Lung microvascular endothelial cell (primary cell): ENCODE measurements around the gene LENG8. TPM values are rescaled to one million over a fixed set of nuclear protein-coding genes. Genes with fewer than 3 reads are reported as not detected.
A peak's percentile ranks its signal among the peaks of the same experiment; 100 is the strongest.
"Not testable (repeated sequence)": the region's sequence is repeated elsewhere in the genome, so short reads cannot be mapped to it uniquely, and the experiment has no call there.

ENCODE experiments used
- DNase-seq, 2 donors: peaks; one replicate each; pipeline versions ENCODE4 v3.0.0 to v3.0.0-alpha.2; 2010; ENCODE audit warnings: low read depth in 2 of 2
- total RNA-seq: library from RNA; depleted of rRNA; stranded (reverse); fragments of >200 nt; gene quantifications from 2 replicates; pipeline ENCODE4 v1.2.1, GENCODE V29; 2014

The LENG8 gene
- total RNA-seq, 1 donor from 2014 or later, result 21.8 TPM

DNA sequence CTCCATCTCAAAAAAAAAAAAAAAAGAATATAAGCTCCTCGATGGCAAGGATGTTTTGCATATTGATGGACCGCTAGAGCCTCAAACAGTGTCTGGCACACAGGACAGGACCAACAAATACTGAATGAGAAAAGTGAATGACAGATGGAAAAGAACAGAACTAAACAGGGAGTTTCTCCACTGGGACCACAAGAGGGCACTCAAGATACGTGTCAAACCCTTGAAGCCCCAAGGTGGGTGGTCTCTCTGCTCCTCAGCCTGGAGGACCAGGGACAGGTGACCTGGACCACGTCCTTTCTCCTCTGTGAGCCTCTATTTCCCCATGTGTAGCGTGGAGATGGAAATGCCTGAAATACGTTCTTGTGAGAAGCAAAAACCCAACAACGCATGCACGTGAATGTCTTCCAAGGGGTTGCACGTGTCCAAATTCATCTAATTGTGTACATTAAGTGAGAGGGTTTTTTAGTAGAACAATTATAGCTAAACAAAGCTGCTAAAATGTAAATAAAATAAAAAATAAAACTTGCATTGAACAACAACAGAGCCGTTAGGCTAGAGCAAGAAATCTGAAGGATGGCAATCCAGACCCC lies 29.8 kb downstream of the LENG8 start:
- DNase-seq, result peak; percentile 66 to 73

DNA sequence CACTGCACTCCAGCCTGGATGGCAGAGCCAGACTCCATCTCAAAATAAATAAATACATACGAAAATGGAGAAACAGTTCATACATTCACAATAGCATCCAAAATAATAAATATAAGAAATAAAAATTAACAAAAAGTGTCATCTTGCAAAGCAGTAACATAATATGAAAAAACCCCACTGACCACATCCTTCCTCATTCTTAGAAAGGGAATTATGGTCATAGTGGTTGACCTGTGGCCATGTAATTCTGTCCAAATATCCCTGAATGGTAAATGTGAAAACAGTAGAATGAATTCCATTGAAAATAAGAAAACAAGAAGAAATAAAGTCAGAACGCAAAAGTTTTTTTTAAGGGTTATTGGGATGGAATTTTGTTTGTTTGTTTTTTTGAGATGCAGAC lies 31.1 kb downstream of the LENG8 start:
- DNase-seq, result no peak

DNA sequence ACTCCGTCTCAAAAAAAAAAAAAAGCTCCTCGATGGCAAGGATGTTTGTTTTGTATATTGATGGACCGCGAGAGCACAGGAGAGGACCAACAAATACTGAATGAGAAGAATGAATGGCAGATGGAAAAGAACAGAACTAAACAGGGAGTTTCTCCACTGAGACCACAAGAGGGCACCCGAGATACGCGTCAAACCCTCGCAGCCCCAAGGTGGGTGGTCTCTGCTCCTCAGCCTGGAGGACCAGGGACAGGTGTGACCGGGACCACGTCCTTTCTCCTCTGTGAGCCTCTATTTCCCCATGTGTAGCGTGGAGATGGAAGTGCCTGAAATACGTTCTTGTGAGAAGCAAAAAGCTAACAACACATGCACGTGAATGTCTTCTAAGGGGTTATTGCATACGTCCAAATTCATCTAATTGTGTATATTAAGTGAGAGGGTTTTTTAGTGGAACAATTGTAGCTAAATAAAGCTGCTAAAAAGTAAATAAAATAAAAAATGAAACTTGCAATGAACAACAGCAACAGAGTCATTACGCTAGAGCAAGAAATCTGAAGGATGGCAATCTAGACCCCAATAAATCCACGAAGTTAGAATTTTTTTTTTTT lies 32.4 kb downstream of the LENG8 start:
- peak; percentile 56 to 71 for DNase-seq

DNA sequence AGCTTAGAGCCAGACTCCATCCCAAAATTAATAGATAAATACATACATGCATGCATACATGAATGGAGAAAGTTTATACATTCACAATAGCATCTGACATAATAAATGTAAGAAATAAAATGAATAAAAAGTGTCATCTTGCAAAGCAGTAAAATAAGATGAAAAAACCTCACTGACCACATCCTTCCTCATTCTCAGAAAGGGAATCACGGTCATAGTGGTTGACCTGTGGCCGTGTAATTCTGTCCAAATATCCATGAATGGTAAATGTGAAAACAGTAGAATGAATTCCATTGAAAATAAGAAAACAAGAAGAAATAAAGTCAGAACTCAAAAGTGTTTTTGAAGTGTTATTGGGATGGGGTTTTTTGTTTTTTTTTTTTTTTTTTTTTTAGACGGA lies 33.9 kb downstream of the LENG8 start:
- DNase-seq, result no peak

DNA sequence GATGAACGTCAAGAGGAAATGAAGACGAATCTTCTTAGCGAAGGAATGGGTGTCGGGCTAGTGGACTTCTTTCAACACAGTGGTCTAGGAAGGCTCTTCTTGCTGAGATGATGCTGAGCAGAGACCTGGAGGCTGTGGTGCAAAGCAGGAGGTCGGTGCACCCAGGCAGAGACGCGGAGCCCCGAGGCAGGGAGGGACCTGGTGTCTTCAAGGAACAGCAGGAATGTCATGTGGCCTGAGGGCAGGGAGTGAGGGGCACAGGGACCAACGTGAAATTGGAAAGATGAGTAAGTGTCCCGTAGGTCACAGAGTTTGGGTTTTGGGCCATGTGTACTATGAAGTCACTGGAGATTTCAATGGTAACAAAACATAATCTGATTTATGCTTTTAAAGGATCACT lies 35.5 kb downstream of the LENG8 start:
- DNase-seq, result no peak

DNA sequence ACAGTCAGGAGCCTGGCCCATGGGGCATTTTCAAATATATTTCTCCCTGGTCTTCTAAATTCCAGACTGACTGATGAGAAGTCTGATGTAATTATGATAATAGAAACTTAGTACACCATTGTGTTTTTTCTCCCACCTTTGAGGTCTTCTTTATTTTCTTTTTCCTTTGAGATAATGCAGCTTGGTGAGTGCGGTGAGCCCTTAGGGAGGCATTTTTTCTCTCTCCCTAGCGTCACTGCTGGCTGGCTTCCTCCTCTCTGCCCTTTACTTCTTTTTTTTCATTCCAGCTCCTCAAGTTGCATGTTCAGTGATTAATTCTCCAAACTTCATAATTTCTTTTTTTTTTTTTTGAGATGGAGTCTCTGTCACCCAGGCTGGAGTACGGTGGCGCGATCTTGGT lies 36.9 kb downstream of the LENG8 start:
- DNase-seq, result no peak

DNA sequence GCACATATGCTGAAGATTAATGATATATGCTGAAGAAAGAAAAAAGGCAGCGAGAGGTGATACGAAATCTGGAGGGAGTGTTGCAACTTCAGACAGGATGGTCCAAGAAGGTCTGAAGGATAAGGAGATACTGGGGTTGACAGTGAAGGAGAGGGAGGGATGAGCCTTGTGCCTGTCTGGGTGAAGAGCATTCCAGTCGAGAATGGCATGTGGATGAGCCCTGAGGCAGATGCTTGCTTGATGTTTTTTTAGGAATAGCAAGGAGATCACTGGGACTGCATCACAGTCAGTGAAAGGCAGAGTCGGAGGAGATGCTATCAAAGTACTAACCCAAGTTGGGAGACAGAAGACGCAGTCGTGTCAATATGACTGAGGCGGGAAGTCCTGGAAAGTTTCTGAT lies 40.3 kb downstream of the LENG8 start:
- DNase-seq, result no peak

DNA sequence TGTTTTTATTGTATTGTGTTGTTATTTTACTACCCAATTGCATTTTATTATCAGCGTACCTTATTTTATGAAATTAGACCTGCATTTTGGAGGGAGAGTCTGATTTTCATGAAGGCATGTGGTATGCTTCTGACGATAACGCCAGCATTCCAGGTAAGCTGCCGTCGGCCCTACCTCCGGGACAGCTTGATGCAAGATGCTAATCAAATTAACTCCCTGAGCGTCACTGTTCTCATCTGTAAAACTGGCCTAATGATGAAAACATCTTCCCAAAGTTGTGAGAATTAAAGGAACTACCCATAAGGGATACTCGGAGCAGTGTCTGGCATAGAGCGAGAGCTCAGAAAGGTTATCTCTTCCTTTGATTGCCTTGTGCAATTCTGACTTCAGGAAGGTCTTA lies 40.8 kb downstream of the LENG8 start:
- no peak for DNase-seq

DNA sequence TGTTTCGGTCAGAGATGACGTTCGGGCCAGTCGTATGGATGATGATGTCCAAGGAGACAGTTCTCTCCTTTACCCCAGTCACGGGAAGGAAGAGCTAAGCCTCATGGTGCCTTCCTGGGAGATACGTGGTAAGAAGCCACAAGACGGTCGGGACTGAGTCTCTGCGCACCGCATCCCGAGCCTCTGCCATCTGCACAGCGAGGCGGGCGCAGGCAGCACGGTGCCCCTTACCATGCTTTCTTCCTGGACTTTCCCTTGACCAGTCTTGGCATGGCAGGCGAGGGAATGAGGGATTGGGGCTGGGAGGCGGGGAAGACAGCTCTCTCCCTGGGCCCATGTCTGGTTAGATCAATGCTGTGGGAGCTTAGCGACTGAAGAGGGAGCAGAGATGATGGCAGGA lies 43.6 kb downstream of the LENG8 start:
- DNase-seq, result no peak

DNA sequence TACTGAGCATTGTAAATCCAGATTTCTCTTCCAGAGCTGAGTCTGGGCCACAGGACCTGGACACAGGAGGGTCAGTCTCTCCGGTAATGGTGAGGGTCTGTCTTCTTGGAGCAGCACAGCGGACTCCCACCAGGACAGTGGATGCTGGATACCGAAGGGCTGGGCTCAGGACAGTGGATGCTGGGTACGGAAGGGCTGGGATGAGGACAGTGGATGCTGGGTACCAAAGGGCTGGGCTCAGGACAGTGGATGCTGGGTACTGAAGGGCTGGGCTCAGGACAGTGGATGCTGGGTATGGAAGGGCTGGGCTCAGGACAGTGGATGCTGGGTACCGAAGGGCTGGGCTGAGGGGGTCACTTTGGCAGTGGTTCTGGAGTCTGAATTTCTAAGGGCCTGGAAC lies 44.1 kb downstream of the LENG8 start:
- not testable (repeated sequence) for DNase-seq

DNA sequence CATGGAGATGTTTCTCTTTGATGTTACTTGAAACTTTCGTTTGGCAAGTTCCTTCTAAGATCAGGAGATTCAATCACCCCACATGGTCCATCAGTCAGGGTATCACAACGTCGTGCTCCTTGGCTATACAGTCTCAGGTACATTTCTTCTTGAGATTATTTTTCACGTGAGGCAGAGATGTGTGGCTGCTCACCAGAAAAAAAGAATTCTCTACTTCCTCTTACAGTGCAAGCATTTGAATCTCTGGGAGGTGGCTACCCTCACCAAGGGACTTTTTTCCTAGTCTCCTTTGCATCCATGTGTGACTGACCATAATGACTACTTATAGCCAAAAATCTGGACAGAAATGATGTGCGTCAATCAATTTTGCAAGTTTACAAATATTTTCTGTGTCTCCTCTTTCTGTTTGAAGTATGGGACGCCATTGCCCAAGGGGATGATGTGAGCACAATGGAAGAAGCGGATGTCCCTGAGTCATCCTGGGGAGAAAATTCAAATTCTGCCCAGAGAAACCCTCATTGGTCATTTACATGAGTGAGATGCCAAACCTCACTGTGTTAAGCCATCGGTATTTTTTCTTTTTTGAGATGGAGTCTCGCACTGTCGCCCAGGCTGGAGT lies 45.1 kb downstream of the LENG8 start:
- no peak for DNase-seq

DNA sequence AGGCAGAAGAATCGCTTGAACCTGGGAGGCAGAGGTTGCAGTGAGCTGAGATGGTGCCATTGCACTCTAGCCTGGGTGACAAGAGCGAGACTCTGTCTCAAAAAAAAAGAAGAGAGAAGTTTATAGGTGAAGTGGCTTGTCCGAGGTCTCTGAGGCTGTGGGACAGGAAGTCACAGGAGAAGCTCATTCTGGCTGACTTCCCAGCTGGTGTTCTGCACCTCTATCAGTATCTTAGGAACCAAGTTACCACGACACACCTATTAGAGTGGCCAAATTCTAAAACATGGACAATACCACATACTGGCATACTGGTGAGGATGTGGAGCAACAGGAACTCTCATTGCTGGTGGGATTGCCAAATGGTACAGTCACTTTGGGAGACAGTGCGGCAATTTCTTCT lies 46.3 kb downstream of the LENG8 start:
- DNase-seq, result not testable (repeated sequence)

DNA sequence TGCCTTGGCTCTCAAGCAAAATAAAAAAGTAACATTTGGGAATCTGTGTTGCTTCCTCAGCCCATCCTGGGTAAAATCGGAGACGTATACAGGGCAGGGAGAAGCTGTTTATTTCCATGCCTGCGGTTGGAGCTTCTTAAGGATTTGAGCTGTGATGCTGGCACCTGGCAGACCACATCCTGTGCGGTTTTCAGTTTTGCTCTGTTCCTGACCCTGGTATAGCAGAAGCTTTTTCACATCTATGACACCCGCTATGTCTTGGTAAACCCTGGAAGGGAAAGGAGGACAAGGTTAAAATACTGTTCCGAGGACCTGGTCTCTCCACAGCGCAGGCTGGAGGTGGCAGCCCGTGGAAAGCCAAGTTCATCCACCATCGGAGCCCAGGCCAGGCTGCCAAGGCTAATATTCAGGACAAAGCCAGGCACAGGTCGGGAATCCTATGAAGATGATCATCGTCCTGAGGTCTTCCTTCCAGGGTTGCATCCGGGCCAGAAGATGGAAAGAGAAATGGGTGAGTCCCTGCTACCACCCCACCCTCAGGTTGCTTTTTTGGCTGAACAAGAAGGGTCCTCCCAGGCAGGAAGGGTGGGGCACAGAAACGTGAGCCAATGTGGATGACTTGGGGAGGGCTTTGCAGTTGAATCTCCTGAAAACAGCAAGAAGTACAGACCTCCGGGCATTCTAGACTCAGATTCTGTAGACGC lies 48.9 kb downstream of the LENG8 start:
- not testable (repeated sequence) for DNase-seq

DNA sequence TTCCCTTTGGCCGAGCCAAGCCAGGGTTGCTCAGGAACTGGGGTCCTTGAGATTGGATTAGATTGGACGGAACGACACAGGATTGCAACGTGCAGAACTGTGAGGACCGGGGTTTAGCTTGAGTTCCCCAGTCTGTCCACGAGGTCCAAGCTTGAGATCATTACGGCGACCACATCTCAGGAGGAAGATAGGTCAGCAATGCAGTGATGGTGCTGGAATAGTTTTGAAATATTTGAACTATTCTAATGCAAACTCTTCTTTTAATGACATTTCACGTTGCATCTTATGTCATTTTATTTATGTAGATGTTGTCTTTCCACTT lies 49.4 kb downstream of the LENG8 start:
- not testable (repeated sequence) for DNase-seq

DNA sequence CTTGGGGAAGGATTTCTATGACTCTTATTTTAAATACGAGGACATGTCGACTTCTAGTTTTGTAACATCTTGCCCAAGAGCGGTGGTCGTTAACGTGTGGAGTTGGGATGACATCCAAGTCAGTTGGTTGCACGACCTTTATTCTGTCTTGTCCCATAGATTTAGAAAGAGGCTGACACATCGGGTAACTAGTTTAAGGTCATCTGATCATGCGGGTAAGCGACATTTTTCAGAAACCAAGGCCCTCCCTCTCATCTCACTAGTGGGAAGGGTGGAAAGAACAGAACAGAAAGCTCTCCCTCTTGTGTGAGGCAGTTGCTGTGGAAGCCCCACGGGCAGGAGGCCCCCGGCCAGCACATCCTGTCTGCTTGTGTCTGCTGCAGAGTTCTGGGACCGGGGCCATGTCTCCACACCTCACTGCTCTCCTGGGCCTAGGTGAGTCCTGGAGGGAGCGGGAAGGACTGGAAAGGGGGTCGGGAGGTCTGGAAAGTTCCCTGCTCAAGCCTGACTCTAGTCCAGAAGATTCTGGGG lies 53.6 kb downstream of the LENG8 start, which contains the start of gene LAIR2:
Gene LAIR2 (plus strand): TSS at position 314 of the 531 bp plus-strand sequence. CDS start 88 bp downstream, at position 402.
- DNase-seq, result peak in 1 of 2 donors; percentile 10

DNA sequence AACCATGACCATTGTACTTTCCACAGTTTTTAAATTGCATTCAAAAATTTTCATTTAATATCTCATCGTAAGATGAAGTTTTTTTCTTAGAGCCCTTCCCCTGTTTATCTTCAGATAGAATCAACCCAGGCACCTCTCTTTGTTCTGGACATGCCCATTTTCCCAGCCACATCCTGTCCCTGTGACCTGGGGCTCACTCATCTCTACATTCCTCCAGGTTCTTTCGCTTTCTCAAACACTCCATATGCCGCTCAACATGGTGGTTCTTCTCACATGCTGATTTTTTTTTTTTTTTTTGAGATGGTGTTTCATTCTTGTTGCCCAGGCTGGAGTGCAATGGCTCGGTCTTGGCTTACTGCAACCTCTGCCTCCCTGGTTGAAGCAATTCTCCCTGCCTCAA lies 56.5 kb downstream of the LENG8 start:
- DNase-seq, result not testable (repeated sequence)

DNA sequence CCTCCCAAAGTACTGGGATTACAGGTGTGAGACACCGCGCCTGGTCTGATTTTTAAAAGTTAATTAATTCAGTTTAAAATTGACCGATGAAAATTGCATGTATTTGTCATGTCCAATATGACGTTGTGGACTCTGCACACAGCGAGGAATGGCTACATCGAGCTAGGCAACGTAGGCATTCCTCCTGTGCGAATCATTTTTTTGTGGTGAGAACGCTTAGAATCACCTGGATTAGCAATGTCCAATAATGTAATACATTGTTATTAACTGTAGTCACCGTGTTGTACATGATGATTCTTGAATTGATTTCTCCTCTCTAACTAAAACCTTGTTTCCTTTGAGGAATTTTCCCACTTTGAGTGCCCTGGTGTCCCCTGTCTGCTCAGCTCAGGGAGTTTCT lies 57.1 kb downstream of the LENG8 start:
- DNase-seq, result no peak

DNA sequence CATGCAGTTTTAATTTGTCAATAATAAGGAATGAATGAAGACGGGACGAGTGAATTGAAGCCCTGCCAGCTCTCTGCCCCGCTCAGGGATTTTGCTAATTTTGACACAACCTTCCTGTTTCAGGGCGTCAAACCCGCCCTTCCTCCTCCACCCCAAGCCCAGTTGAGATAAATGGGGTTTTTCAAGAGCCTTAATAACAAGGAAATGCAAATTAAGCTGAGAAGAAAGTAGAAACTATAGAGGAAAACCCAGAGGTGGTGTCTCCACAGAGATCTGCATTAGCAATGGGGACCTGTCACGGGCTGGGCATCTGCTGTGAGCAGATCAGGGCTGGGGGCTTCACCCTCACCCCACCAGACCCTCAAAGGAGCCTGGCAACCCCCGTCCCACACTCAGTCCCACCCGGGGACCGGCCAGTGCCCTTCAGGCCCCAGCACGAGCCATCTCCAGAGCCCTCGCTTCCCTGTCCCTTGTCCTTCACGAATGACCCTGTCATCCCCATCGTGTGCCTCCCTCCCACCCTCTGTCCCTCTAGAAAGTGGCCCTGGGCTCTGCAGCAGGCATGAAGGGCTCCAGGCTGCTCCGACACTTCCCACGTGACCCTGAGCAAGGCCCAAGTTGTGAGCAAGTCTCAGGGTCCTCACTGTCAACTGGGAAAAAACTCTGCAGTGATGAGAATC lies 58.2 kb downstream of the LENG8 start:
- not testable (repeated sequence) for DNase-seq

DNA sequence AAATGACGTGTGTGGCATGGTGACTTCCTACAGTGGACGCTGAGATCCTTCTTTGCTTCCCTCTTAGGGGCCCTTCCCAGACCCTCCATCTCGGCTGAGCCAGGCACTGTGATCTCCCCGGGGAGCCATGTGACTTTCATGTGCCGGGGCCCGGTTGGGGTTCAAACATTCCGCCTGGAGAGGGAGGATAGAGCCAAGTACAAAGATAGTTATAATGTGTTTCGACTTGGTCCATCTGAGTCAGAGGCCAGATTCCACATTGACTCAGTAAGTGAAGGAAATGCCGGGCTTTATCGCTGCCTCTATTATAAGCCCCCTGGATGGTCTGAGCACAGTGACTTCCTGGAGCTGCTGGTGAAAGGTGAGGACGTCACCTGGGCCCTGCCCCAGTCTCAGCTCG lies 58.8 kb downstream of the LENG8 start:
- DNase-seq, result no peak

DNA sequence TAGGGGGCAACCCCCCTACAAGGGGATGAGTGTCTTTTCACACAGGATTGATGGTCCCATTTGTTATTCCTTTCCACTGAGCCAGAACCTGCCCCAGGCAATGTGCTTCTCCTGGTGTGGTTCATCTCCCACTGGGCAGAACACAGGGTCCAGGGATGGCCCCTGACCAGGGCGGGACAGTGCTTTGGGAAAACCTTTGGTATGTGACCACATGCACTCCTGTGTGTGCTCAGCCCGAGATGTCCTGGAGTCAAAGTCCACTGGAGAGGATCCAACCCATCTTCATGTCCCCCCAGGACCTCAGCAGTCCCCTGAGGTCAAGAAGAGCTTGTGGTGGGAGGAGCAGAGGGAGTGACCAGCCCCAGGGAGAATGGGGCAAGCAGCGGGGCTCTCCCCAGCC lies 59.5 kb downstream of the LENG8 start:
- not testable (repeated sequence) for DNase-seq

DNA sequence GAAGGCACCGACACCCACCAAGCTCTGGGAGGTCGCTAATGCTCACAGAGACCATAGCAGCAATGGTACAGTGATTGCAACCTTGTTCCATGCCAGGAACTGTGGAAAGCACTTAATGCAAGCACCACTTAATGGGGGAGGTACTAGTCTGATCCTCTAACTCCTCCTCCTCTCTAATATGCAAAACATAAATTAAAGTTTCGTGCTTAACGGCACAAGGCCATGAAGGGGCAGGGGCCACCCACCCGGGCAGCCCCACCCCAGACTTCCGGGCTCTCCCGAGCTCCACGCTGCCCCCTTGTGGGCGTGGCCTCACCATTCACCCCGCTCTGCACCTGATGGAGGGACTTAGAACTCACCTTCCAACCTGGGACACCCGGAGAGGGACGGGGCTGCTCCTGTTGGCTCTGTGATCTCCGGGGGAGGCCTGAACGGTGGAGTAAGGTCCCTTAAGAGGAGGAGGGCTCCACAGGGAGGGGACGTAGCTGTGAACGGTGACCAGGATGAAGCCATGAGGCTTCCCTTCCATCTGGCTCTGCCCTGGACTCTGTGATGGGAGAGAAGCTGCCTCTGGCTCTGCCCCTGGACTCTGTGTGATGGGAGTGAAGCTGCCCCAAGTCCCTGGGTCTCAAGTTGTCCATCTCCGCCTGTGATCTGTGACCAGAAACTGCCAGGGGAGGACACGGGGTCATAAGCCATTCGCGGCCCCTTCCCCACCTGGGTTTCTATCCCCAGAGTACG lies 60.4 kb downstream of the LENG8 start:
- DNase-seq, result not testable (repeated sequence)
